WTC11 (cell line): ENCODE data around the gene EDIL3. TPM values are rescaled to one million over a fixed set of nuclear protein-coding genes. Genes with fewer than 3 reads are reported as not detected.

Experiments
- ATAC-seq: fragments of 200-7000 bp; cut with Tn5 transposase; 2 replicates; pipeline ENCODE4 v1.10.0; 2021; ENCODE audit warnings: mild to moderate bottlenecking, moderate library complexity
- CTCF ChIA-PET: fragments of 300-600 bp; sonication (Branson Sonifier 250); formaldehyde crosslinking; loops from one replicate; lab custom pipeline; 2021; ENCODE audit warnings: antibody characterized with exemption; lab: Charles Lee
- POLR2A ChIA-PET: fragments of 350-600 bp; sonication (Branson Sonifier 250); formaldehyde crosslinking; loops from one replicate; lab custom pipeline; 2021; ENCODE audit warnings: antibody characterized with exemption; lab: Charles Lee
- DNase-seq: peaks from one replicate; pipeline ENCODE4 v3.0.0; 2021; ENCODE audit warnings: low spot score
- H3K27ac Mint-ChIP-seq: 2 replicates; pipeline ENCODE4 v1.8.0; 2021; ENCODE audit warnings: mixed read lengths
- H3K27me3 Mint-ChIP-seq: 2 replicates; pipeline ENCODE4 v1.8.0; 2021; ENCODE audit warnings: low read depth, mild to moderate bottlenecking, moderate library complexity, mixed read lengths
- H3K36me3 Mint-ChIP-seq: 2 replicates; pipeline ENCODE4 v1.8.0; 2021; ENCODE audit warnings: mixed read lengths
- H3K4me1 Mint-ChIP-seq: 2 replicates; pipeline ENCODE4 v1.8.0; 2022; ENCODE audit warnings: mixed read lengths
- H3K4me3 Mint-ChIP-seq: 2 replicates; pipeline ENCODE4 v1.8.0; 2021; ENCODE audit warnings: mild to moderate bottlenecking, moderate library complexity, mixed read lengths
- H3K9me3 Mint-ChIP-seq: 2 replicates; pipeline ENCODE4 v1.8.0; 2021; ENCODE audit warnings: mixed read lengths
- ELF4 ChIP-seq: sonication (generic); formaldehyde crosslinking; IDR thresholded peaks from 2 replicates; pipeline ENCODE4 v1.8.1; 2022; ENCODE audit warnings: low read depth, mild to moderate bottlenecking, moderate library complexity, missing genetic modification reagents
- EMX1 ChIP-seq: fragments of 250-450 bp; sonication (Bioruptor Pico); IDR thresholded peaks from 2 replicates; pipeline ENCODE4 v1.8.0; 2021; ENCODE audit warnings: mild to moderate bottlenecking
- FOXK1 ChIP-seq: sonication (generic); formaldehyde crosslinking; IDR thresholded peaks from 2 replicates; pipeline ENCODE4 v1.8.0; 2022; ENCODE audit warnings: mild to moderate bottlenecking, moderate library complexity, missing genetic modification reagents
- FOXP1 ChIP-seq: sonication (generic); formaldehyde crosslinking; IDR thresholded peaks from 2 replicates; pipeline ENCODE4 v1.8.0; 2022; ENCODE audit warnings: missing genetic modification reagents, mild to moderate bottlenecking, moderate library complexity, borderline replicate concordance
- JAZF1 ChIP-seq: fragments of 250-450 bp; sonication (Bioruptor Pico); IDR thresholded peaks from 2 replicates; pipeline ENCODE4 v1.9.0; 2021; ENCODE audit warnings: moderate library complexity, mild to moderate bottlenecking, inconsistent platforms
- MXD4 ChIP-seq: fragments of 250-450 bp; sonication (Bioruptor Pico); IDR thresholded peaks from 2 replicates; pipeline ENCODE4 v1.8.0; 2021; ENCODE audit warnings: mild to moderate bottlenecking, moderate library complexity, borderline replicate concordance
- NFE2L1 ChIP-seq: sonication (generic); formaldehyde crosslinking; IDR thresholded peaks from 2 replicates; pipeline ENCODE4 v1.8.1; 2023; ENCODE audit warnings: missing genetic modification reagents
- NR2C2 ChIP-seq: sonication (generic); formaldehyde crosslinking; IDR thresholded peaks from 2 replicates; pipeline ENCODE4 v1.8.0; 2022; ENCODE audit warnings: mild to moderate bottlenecking, missing genetic modification reagents
- NR3C1 ChIP-seq: sonication (generic); formaldehyde crosslinking; conservative IDR thresholded peaks from 2 replicates; pipeline ENCODE4 v1.8.1; 2023; ENCODE audit warnings: low read depth, mild to moderate bottlenecking, missing genetic modification reagents
- OVOL2 ChIP-seq: fragments of 250-450 bp; sonication (Bioruptor Pico); IDR thresholded peaks from 2 replicates; pipeline ENCODE4 v1.9.0; 2021; ENCODE audit warnings: mild to moderate bottlenecking, borderline replicate concordance
- PRRX2 ChIP-seq: fragments of 250-450 bp; sonication (Bioruptor Pico); IDR thresholded peaks from 2 replicates; pipeline ENCODE4 v1.8.0; 2021; ENCODE audit warnings: mild to moderate bottlenecking
- SOX15 ChIP-seq: fragments of 250-450 bp; sonication (Bioruptor Pico); IDR thresholded peaks from 2 replicates; pipeline ENCODE4 v1.9.0; 2021; ENCODE audit warnings: mild to moderate bottlenecking
- TEAD1 ChIP-seq: sonication (generic); formaldehyde crosslinking; IDR thresholded peaks from 2 replicates; pipeline ENCODE4 v1.8.0; 2022; ENCODE audit warnings: mild to moderate bottlenecking, missing genetic modification reagents
- TP53 ChIP-seq: sonication (generic); formaldehyde crosslinking; IDR thresholded peaks from 2 replicates; pipeline ENCODE4 v1.8.1; 2023; ENCODE audit warnings: mild to moderate bottlenecking, missing genetic modification reagents
- ZBTB21 ChIP-seq: sonication (generic); formaldehyde crosslinking; IDR thresholded peaks from 2 replicates; pipeline ENCODE4 v1.8.1; 2023; ENCODE audit warnings: mild to moderate bottlenecking, missing genetic modification reagents, borderline replicate concordance
- ZNF138 ChIP-seq: sonication (generic); formaldehyde crosslinking; conservative IDR thresholded peaks from 2 replicates; pipeline ENCODE4 v1.8.1; 2022; ENCODE audit warnings: mild to moderate bottlenecking, moderate library complexity, missing genetic modification reagents
- ZNF423 ChIP-seq: fragments of 250-450 bp; sonication (Bioruptor Pico); IDR thresholded peaks from 2 replicates; pipeline ENCODE4 v2.1.2; 2022; ENCODE audit warnings: mild to moderate bottlenecking, moderate library complexity
- total RNA-seq: library from RNA; stranded (reverse); gene quantifications from 3 replicates; pipeline ENCODE4 v1.2.3, GENCODE V29; 2021
- TF ChIP-seq, protein P1 (sequence below): sonication (generic); formaldehyde crosslinking; IDR thresholded peaks from 2 replicates; pipeline ENCODE4 v1.8.1; 2023; ENCODE audit warnings: mild to moderate bottlenecking, moderate library complexity, missing genetic modification reagents
- TF ChIP-seq, protein P2 (sequence below): fragments of 250-450 bp; sonication (Bioruptor Pico); conservative IDR thresholded peaks from 2 replicates; pipeline ENCODE4 v1.9.0; 2021; ENCODE audit warnings: mild to moderate bottlenecking
- TF ChIP-seq, protein P3 (sequence below): sonication (generic); formaldehyde crosslinking; conservative IDR thresholded peaks from 2 replicates; pipeline ENCODE4 v1.8.1; 2023; ENCODE audit warnings: mild to moderate bottlenecking, low read depth, missing genetic modification reagents, moderate library complexity
- TF ChIP-seq, protein P4 (sequence below): fragments of 250-450 bp; sonication (Bioruptor Pico); IDR thresholded peaks from 2 replicates; pipeline ENCODE4 v2.1.2; 2022; ENCODE audit warnings: mild to moderate bottlenecking, moderate library complexity
- TF ChIP-seq, protein P5 (sequence below): sonication (generic); formaldehyde crosslinking; IDR thresholded peaks from 2 replicates; pipeline ENCODE4 v1.8.1; 2022; ENCODE audit warnings: low read depth, missing genetic modification reagents, borderline replicate concordance
- TF ChIP-seq, protein P6 (sequence below): sonication (generic); formaldehyde crosslinking; IDR thresholded peaks from 2 replicates; pipeline ENCODE4 v1.8.1; 2023; ENCODE audit warnings: mild to moderate bottlenecking, missing genetic modification reagents, moderate library complexity
- TF ChIP-seq, protein P7 (sequence below): fragments of 250-450 bp; sonication (Bioruptor Pico); IDR thresholded peaks from 2 replicates; pipeline ENCODE4 v1.9.0; 2021; ENCODE audit warnings: moderate library complexity, mild to moderate bottlenecking, inconsistent platforms, borderline replicate concordance

EDIL3 gene
- total RNA-seq, 1 experiment from 2014 or later: 48.3 TPM

DNA sequence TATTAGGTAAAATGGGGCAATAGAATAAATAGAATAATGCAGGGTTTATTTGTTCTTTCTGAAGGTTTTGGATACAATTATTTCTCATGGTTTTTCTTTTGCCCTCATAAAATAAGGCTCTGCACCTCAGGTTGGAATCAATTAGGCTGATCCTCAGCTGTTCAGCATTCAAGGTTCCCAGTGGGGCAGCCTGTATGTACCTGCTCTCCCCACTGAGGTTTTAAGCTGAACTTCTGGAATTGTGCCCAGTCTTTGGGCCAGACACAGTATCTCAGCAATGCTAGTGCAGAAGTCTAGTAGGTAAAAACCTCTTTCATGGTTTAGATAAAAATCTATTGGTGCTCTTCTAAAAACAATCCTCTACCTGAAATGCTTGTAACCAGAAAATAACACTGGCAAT is 98.0 kb downstream of the EDIL3 start (continued):
- TF ChIP-seq, protein P1, sequence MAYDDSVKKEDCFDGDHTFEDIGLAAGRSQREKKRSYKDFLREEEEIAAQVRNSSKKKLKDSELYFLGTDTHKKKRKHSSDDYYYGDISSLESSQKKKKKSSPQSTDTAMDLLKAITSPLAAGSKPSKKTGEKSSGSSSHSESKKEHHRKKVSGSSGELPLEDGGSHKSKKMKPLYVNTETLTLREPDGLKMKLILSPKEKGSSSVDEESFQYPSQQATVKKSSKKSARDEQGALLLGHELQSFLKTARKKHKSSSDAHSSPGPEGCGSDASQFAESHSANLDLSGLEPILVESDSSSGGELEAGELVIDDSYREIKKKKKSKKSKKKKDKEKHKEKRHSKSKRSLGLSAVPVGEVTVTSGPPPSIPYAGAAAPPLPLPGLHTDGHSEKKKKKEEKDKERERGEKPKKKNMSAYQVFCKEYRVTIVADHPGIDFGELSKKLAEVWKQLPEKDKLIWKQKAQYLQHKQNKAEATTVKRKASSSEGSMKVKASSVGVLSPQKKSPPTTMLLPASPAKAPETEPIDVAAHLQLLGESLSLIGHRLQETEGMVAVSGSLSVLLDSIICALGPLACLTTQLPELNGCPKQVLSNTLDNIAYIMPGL (CRISPR knock-in tag): no peak
- TF ChIP-seq TEAD1 (no peak), ELF4 (CRISPR knock-in tag) (no peak), MXD4 (no peak), JAZF1 (CRISPR knock-in tag) (no peak), ZNF423 (CRISPR knock-in tag) (no peak)

DNA sequence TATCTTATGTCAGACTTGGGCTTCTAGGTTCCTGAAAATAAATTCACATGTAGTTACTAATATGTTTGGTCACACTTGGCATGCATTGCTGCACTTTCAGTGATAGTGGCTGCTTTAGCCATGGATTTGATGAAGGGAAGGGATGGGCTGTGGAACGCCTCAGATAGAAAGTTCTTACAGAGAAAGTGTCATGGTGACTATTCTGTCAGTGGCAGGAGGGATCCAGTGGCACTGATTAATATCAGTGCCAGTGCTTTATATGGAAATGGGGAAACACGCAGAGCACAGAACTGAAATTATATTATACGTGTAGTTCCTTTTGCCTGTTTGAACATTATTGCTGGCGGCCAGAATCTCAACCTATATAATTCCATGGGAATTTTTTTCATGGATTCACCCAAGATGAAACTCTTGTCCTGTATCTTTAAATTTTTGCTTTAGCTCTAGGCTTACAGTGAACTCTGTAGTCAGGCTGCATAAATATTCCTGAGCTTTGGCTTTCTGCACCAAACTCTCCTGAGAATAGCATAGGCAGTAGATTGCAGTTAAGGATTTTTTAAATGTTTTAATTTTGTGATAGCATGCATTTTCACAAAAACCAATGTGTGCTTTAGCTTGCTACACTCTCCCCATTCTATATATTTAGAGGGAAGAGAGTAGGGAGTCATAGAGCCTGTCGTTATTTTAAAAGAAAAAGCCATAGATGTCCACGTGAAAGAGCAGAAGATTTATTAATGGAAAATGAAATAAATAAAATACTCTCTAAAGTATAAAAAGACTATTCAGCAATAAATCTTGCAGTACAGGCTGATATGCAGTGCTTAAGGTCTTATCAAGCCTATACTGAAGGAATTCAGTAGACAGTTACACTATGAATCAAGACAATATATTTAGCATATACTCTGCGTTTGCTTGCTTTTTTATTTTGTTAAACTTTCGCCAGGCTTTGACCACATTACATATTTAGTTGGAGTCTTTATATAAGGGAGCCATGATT is 98.7 kb downstream of the EDIL3 start:
- Mint-ChIP-seq H3K27me3 (no peaks in the 10 kb centered on the region), H3K27ac (no peak overlapping the region), H3K9me3 (no peaks in the 10 kb centered on the region), H3K36me3 (no peaks in the 10 kb centered on the region), H3K4me1 (peaks cover 31% of the 10 kb centered on the region), H3K4me3 (no peak overlapping the region)
- DNase-seq: no peak
- ATAC-seq: no peak
- ChIA-PET CTCF (no interaction called here), POLR2A (no interaction called here)
- TF ChIP-seq NFE2L1 (CRISPR knock-in tag) (no peak), SOX15 (CRISPR knock-in tag) (no peak), FOXP1 (CRISPR knock-in tag) (no peak), ZBTB21 (no peak), ZNF138 (CRISPR knock-in tag) (no peak), ELF4 (CRISPR knock-in tag) (no peak), NR3C1 (CRISPR knock-in tag) (no peak), PRRX2 (no peak), NR2C2 (no peak), OVOL2 (CRISPR knock-in tag) (no peak), FOXK1 (CRISPR knock-in tag) (no peak), EMX1 (CRISPR knock-in tag) (no peak), TP53 (CRISPR knock-in tag) (no peak)
- TF ChIP-seq, protein P2, sequence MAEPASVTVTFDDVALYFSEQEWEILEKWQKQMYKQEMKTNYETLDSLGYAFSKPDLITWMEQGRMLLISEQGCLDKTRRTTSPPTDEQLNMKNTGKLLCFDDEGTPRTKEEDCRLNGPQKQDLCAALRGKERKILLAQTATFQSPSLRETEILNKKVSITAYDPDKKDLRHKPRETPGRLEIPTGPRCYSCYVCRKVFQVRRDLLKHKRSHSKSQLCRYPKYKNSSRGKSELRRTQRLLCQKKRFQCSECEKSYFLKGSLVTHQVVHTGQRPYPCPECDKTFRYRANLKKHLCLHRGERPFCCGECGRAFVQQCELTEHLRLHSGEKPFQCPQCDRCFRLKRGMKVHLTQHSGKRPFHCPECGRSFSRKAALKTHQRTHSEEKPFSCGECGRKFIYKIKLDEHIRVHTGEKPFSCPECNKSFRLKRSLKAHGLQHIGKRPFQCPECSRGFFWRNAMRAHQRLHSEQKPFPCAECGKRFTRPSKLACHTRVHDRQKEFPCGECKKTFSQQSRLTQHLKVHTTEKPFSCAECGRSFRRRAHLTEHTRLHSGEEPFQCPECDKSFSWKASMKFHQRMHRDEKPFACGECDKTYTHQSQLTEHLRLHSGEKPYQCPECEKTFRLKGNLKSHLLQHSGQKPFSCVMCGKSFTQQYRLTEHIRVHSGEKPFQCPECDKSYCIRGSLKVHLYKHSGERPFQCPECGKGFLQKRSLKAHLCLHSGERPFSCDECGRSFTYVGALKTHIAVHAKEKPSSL (CRISPR knock-in tag): no peak
- TF ChIP-seq, protein P3, sequence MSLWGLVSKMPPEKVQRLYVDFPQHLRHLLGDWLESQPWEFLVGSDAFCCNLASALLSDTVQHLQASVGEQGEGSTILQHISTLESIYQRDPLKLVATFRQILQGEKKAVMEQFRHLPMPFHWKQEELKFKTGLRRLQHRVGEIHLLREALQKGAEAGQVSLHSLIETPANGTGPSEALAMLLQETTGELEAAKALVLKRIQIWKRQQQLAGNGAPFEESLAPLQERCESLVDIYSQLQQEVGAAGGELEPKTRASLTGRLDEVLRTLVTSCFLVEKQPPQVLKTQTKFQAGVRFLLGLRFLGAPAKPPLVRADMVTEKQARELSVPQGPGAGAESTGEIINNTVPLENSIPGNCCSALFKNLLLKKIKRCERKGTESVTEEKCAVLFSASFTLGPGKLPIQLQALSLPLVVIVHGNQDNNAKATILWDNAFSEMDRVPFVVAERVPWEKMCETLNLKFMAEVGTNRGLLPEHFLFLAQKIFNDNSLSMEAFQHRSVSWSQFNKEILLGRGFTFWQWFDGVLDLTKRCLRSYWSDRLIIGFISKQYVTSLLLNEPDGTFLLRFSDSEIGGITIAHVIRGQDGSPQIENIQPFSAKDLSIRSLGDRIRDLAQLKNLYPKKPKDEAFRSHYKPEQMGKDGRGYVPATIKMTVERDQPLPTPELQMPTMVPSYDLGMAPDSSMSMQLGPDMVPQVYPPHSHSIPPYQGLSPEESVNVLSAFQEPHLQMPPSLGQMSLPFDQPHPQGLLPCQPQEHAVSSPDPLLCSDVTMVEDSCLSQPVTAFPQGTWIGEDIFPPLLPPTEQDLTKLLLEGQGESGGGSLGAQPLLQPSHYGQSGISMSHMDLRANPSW: no peak
- TF ChIP-seq, protein P4, sequence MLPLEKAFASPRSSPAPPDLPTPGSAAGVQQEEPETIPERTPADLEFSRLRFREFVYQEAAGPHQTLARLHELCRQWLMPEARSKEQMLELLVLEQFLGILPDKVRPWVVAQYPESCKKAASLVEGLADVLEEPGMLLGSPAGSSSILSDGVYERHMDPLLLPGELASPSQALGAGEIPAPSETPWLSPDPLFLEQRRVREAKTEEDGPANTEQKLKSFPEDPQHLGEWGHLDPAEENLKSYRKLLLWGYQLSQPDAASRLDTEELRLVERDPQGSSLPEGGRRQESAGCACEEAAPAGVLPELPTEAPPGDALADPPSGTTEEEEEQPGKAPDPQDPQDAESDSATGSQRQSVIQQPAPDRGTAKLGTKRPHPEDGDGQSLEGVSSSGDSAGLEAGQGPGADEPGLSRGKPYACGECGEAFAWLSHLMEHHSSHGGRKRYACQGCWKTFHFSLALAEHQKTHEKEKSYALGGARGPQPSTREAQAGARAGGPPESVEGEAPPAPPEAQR (CRISPR knock-in tag): no peak
- TF ChIP-seq, protein P5, sequence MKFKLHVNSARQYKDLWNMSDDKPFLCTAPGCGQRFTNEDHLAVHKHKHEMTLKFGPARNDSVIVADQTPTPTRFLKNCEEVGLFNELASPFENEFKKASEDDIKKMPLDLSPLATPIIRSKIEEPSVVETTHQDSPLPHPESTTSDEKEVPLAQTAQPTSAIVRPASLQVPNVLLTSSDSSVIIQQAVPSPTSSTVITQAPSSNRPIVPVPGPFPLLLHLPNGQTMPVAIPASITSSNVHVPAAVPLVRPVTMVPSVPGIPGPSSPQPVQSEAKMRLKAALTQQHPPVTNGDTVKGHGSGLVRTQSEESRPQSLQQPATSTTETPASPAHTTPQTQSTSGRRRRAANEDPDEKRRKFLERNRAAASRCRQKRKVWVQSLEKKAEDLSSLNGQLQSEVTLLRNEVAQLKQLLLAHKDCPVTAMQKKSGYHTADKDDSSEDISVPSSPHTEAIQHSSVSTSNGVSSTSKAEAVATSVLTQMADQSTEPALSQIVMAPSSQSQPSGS (CRISPR knock-in tag): no peak
- TF ChIP-seq, protein P6, sequence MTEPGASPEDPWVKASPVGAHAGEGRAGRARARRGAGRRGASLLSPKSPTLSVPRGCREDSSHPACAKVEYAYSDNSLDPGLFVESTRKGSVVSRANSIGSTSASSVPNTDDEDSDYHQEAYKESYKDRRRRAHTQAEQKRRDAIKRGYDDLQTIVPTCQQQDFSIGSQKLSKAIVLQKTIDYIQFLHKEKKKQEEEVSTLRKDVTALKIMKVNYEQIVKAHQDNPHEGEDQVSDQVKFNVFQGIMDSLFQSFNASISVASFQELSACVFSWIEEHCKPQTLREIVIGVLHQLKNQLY (CRISPR knock-in tag): no peak
- TF ChIP-seq, protein P7, sequence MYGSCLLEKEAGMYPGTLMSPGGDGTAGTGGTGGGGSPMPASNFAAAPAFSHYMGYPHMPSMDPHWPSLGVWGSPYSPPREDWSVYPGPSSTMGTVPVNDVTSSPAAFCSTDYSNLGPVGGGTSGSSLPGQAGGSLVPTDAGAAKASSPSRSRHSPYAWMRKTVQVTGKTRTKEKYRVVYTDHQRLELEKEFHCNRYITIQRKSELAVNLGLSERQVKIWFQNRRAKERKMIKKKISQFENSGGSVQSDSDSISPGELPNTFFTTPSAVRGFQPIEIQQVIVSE (CRISPR knock-in tag): no peak
